GM19372 (cell line): ENCODE results near the gene INIP.
"Not testable (repeated sequence)": the region's sequence is repeated elsewhere in the genome, so short reads cannot be mapped to it uniquely, and the experiment has no call there.

Experiments used
- ATAC-seq: cut with Tn5 transposase; IDR thresholded peaks from one replicate; pipeline ENCODE4 v1.9.1; 2021; ENCODE audit warnings: mild to moderate bottlenecking, low read depth, moderate library complexity; ENCODE audit not compliant: unreplicated experiment

The INIP gene

DNA sequence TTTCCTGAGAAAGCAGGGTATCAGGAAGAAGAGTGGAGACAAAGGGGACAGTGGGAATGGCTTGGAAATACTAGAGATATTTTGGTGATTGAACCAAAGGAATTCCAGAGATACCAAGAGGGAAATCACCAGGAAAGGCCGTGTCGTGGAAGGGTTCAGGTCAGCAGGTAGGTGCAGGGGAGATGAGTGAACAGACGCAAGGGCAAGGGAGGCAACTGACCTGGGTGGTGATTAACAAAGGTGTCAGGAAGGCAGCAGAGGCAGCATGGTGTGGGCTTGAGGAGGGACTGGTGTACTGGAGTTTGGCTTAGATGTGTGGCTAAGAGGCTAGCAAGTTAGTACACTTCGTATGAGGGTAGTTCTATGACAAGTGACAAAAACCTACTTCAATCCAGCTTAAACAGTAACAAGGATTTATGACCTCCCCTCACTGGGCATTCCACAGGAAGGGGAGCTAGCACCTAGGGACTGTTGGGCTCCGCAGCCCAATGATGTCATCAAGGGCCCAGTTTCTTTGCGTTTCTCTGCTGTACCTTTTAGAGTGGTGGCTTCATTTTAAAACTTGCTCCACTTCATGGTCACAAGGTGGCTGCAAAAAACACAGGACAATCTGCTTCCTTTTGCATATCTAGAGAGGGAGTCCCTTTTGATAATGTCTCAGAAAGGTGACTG lies 37.0 kb downstream of the INIP start:
- ATAC-seq: no peak

DNA sequence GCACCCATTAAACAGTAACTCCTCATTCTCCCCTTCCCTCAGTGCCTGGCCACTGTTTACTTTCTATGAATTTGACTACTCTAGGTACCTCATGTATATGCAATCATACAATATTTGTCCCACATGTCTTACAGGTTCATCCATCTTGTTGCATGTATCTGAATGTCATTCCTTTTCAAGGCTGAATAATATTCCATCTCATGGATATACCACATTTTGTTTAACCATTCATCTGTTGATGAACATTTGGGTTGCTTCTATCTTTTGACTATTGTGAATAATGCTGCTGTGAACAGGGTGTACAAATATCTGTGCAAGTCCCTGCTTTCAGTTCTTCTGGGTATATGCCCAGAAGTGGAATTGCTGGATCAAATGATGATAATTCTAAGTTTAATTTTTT lies 40.9 kb downstream of the INIP start:
- ATAC-seq: no peak

DNA sequence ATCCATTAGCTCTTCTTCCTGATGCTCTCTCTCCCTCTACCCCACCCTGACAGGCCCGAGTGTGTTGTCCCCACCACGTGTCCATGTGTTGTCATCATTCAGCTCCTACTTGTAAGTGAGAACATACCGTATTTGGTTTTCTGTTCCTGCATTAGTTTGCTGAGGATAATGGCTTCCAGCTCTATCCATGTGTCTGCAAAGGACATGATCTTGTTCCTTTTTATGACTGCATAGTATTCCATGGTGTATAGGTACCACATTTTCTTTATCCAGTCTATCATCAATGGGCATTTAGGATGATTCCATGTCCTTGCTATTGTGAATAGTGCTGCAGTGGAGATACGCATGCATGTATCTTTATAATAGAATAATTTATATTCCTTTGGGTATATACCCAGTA lies 44.7 kb downstream of the INIP start:
- not testable (repeated sequence) for ATAC-seq

DNA sequence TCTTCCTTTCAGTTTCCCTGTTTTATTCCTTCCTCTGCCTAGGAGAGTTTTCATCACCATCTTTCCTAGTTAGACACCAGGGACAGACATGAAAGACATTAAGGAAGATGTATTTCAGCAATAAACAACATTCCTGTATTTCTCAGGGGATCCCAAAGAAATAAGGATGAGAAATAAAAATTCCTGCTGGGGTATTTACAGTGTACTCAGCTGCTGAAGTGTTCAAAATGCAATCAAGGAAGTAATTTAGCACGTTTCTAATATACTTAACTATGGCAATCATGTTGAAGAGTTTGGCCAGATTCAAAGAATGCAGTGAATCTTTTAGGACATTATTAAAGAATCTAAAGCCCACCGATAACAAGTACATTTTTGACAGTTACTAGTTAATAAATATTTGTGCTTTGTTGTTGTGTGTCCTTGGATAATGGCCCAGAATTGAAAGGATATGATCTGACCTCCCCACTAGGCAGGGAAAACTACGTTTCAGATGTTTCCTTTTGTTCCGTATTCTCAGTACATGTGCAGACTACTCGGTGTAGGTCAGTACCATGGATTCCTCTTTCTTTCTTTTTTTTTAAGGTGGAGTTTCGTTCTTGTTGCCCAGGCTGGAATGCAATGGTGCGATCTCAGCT lies 46.8 kb downstream of the INIP start:
- no peak for ATAC-seq

DNA sequence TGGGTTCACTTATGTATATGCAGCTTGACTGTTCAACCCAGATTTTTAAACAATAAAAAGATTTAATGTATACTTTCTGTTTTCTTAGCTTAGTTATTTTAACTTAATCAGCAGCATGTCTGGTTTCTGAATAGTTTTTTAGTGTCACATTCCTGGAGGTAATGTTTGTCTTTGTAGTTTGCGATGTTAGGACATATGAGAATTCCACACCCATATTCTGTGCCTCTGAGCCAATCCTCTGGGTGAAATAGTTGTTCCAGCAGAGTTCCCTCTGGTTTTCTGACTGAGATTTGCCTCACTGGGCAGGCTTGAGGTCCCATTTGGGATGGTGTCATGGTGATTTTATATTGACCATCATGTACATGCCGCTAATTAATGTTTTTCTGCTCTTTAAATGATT lies 48.6 kb downstream of the INIP start:
- ATAC-seq: no peak

DNA sequence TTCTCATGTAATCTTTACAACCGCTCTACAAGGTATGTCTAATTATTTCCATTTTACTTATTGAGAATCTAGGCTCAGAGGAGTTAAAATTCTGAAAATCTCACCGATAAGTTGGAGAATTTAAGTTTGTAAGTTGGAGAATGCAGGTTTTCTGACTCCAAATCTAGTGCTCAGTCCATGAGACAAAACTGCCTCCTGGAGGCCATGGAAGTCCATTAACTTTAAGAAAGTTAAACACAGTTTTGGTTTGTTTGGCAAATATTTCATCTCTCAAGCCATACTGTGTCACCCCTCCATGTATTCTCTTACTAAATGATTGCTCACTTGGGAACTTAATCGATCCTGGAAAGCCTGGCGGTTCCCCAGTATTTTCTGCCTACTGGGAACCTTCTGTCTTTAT lies 52.6 kb downstream of the INIP start:
- ATAC-seq: no peak

DNA sequence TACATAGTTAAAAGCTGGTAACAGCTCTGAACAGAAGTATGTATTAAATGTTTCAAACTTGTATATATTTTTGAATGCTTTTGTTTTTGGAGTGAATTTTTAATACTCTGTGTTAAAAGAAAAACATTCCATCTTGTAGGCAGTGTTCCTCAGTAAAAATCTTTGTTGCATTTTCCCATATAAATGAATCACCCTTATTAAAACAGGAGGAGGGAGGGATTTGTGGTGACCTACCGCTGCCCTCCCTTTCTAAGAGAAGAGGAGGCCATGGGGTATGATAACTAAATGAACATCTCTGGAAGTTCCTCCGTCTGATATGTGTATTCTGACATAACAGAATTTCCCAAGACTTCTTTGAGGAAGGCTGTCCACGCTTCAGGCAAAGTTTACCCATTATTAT lies 53.4 kb downstream of the INIP start:
- no peak for ATAC-seq

DNA sequence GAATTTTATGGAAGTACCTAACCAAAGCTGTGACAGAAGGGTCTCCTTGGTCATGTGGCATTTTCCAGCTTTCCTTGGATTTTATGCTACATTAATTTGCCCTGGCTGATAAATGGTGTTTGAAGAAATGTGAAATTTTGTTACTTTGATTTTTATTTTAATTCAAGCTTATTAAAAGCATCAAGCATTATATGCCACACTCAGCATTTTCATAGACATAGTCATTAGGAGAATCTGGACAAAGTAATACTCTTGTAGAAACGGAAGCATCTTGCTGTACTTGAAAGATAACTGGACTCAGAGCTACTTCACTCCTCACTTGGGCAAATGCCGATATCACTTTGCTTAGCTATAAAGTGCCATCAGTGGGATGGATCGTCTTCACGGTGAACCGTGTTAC lies 54.2 kb downstream of the INIP start:
- no peak for ATAC-seq

DNA sequence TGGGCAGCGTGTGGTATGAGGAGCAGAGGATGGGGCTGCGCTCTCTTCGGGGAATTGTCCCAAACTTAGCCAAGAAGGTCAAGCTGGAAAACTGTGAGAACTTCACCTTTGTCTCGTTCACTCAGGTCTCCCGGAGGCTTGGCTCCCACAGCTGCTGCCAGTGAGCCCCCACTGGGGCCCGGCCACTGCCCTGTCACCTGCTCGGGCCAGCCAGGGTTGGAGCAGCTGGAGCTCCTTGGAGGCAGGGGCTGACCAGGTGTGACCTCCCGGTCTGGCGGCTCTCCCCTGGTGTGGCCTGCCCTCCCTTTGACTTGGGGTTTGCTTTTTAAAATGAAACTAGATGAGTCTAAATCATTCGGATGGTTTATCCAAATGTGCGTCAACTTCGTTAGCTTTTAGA lies 58.0 kb downstream of the INIP start:
- no peak for ATAC-seq

DNA sequence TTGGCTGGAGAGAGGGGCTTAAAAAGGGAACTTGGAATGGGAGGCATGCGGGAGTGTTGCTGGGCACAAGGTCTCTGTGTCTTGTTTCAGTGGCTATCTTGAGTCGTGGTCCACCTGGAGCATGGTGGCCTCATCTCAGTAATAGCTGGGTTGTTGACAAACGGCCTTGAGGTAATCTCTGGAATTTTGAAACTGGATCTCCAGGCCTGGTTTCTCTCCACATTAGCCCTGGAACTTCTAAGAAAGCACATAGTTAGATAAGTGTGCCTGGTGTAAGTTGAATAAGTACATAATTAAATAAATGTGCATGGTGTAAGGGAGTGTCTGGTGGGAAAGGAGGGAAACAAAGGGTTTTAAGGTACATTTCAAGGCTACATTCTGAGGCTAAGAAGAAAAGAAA lies 62.2 kb downstream of the INIP start:
- ATAC-seq: no peak

DNA sequence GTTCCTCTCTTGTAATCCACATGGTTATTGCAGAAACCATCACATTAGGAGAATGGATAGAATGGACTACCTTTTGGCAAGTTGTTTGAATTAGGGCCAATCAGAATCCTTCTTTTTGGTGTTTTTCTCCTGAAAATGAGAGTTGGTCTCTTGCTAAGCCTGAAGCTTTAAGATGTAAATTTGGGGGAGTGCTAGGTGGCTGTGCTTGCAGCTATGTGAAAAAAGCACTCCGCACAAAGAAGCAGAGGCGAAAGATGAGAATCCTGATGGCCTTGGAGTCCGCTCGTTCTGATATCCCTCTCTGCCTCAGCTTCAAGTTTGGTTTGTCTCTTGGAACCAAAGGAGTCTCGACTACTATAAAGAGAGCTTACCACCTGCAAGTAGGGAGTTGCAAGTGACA lies 63.6 kb downstream of the INIP start:
- no peak for ATAC-seq

DNA sequence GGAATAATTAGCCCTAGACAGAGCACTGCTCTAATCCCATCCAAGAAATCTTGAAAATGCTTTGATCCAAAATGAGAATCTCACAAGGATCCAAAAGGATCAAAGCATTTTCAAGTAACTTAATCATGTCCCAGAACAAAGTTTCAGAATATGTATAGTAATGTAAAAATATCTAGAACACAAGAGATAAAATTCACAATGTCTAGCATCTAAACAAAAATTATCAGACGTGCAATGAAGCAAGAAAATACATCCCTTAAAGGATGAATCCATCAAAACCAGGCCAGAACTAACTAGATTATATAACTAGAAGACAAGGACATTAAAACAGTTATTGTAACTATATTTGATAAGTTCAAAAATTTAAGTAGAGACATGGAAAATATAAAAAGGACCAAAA lies 69.3 kb downstream of the INIP start:
- no peak for ATAC-seq

DNA sequence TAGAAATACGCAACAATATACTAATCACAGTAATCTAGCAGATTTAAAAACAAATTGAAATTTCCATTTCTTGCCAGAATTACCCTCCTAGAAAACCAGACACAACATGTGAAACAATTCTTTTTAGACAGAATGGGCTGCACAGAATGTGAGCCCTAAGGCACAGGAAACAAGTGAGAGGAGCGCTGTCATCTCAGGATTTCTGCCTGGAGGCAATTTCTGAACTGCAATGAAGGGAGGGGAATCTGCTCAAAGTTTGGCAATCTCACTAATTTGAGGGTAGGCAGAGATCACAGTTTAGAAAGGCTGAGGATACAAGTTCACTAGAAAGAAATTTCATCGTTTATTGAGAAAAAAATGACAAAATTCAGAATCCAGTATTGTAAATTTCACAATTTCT lies 70.3 kb downstream of the INIP start:
- ATAC-seq: no peak

DNA sequence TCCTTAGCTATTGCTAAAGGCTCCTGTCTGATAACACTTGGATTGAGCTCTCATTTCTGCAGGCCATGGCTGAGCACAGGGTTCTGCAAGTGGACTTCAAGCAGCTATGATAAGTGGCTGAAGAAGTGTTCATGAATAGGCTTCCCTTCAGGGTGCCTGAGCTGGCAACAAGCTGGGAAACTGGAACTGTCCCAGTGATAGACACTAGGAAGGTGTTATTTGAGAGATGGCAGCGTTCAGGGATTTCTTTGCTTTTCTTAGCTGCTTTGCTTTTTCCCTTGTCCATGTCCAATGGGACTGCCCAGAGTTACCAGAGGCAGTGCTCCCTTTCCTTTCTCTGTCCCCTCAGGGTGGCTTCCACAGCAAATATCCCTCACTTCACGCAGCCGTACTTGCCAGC lies 75.8 kb downstream of the INIP start:
- ATAC-seq: no peak

DNA sequence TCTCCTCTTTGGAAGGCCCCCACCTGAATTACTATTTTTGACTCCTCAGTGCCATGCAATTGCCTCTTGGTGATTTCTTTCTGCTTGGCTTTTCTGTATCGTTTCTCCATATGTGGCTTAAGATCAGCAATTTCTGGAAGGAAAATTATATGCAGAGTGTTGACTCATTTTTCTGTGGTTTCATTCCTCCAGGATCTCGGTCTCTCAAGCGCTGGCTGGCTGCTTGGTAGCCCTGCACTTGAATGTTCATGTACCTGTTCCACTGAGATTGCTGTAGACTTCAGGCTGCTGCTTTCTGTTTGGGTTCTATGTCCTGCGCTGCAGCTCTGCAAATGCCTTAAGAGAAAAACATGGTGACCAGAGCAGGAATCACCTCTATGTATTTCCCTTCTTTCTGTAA lies 77.6 kb downstream of the INIP start:
- ATAC-seq: no peak
